Activated CD4-positive, alpha-beta T cell treated with anti-CD3 and anti-CD28 coated beads, Interleukin-2, amount 10 ng/mL, durations not matched to agents 7 days and 5 days (primary cell): ENCODE data around the gene SUDS3. TPM values are rescaled to one million over a fixed set of nuclear protein-coding genes. Genes with fewer than 3 reads are reported as not detected.
"Not testable (repeated sequence)": the region's sequence is repeated elsewhere in the genome, so short reads cannot be mapped to it uniquely, and the experiment has no call there.

Source experiments
- CTCF ChIA-PET: fragments of 350-600 bp; sonication (Branson Sonifier 250); formaldehyde crosslinking; loops from one replicate; lab custom pipeline; 2021; ENCODE audit warnings: antibody characterized with exemption; lab: Charles Lee
- POLR2A ChIA-PET: fragments of 350-600 bp; sonication (Branson Sonifier 250); formaldehyde crosslinking; loops from one replicate; lab custom pipeline; 2021; ENCODE audit warnings: antibody characterized with exemption; lab: Charles Lee
- DNase-seq: peaks from one replicate; pipeline ENCODE4 v3.0.0-alpha.2; 2020
- H3K27ac Mint-ChIP-seq: one replicate; pipeline ENCODE4 v1.8.0; 2021; ENCODE audit warnings: mild to moderate bottlenecking, moderate library complexity, mixed read lengths
- H3K27me3 Mint-ChIP-seq: one replicate; pipeline ENCODE4 v1.8.0; 2021; ENCODE audit warnings: mixed read lengths
- H3K36me3 Mint-ChIP-seq: one replicate; pipeline ENCODE4 v1.8.0; 2021; ENCODE audit warnings: low read depth, mixed read lengths
- H3K4me1 Mint-ChIP-seq: one replicate; pipeline ENCODE4 v1.8.0; 2021; ENCODE audit warnings: mixed read lengths
- H3K4me3 Mint-ChIP-seq: one replicate; pipeline ENCODE4 v1.8.0; 2021; ENCODE audit warnings: mild to moderate bottlenecking, moderate library complexity, mixed read lengths
- H3K9me3 Mint-ChIP-seq: one replicate; pipeline ENCODE4 v1.8.0; 2021; ENCODE audit warnings: mixed read lengths
- total RNA-seq, 2 experiments: library from RNA; stranded (reverse); gene quantifications; one replicate each; pipeline ENCODE4 v1.2.3, GENCODE V29; 2021

The SUDS3 gene
- total RNA-seq, 2 experiments from 2014 or later: 23.8 to 25.4 TPM

- H3K4me1 Mint-ChIP-seq: peaks cover 12% of the 10 kb centered on the region
- H3K36me3 Mint-ChIP-seq: peaks cover 2% of the 10 kb centered on the region
- no peak for DNase-seq
- H3K9me3 Mint-ChIP-seq: no peaks in the 10 kb centered on the region
- ChIA-PET CTCF (no interaction called here), POLR2A (no interaction called here)
- no peak overlapping the region for H3K4me3 Mint-ChIP-seq
- H3K27me3 Mint-ChIP-seq: no peaks in the 10 kb centered on the region
- H3K27ac Mint-ChIP-seq: no peak overlapping the region
Measured at GRCh38 chr12:118345355-118345754, 31.0 kb upstream of the SUDS3 start.

DNA sequence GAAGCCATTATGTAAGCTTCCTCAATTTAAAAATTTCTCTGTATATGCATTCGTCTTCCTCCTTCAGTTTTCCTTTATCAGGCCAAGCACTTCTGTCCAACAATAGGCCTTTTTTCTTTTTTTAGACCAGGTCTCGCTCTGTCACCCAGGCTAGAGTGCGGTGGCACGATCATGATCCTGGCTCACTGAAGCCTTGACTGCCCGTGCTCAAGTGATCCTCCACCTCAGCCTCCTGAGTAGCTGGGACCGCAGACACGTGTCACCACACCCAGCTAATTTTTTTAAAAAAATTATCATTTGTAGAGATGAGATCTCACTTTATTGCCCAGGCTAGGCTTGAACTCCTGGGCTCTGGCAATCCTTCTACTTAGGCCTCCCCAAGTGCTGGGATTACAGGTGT, 29.5 kb upstream of the SUDS3 start:
- ChIA-PET CTCF (interaction anchor here (1.3 to 1.7 kb wide), 2 partner anchors 9 to 11 kb away, joined by 4 to 7 read pairs; no protein-coding TSS in a partner anchor), POLR2A (no interaction called here)
- Mint-ChIP-seq H3K27ac (no peak overlapping the region), H3K4me1 (peaks cover 12% of the 10 kb centered on the region), H3K27me3 (no peaks in the 10 kb centered on the region), H3K9me3 (no peaks in the 10 kb centered on the region), H3K4me3 (no peak overlapping the region), H3K36me3 (peaks cover 2% of the 10 kb centered on the region)
- no peak for DNase-seq

GRCh38 chr12:118347916-118348315, 28.4 kb upstream of the SUDS3 start:
- Mint-ChIP-seq H3K4me1 (peaks cover 10% of the 10 kb centered on the region), H3K36me3 (peaks cover 3% of the 10 kb centered on the region), H3K4me3 (no peak overlapping the region), H3K27me3 (no peaks in the 10 kb centered on the region), H3K9me3 (peaks cover under 1% of the 10 kb centered on the region), H3K27ac (no peak overlapping the region)
- POLR2A ChIA-PET: no interaction called here
- CTCF ChIA-PET: interaction anchor here (0.6 to 2.0 kb wide), 2 partner anchors 14 to 28 kb away, joined by 3 to 6 read pairs; partner anchors contain the start of gene SUDS3
- DNase-seq: no peak

- POLR2A ChIA-PET: no interaction called here
- DNase-seq: no peak
- no peak overlapping the region for H3K27ac Mint-ChIP-seq
- H3K36me3 Mint-ChIP-seq: peaks cover 25% of the 10 kb centered on the region
- peaks cover 22% of the 10 kb centered on the region for H3K4me1 Mint-ChIP-seq
- CTCF ChIA-PET: interaction anchor here (1.1 to 1.6 kb wide), 2 partner anchors 16 to 25 kb away, joined by 3 to 5 read pairs; partner anchors contain the start of gene SUDS3
- H3K27me3 Mint-ChIP-seq: no peaks in the 10 kb centered on the region
- H3K9me3 Mint-ChIP-seq: peaks cover 8% of the 10 kb centered on the region
- H3K4me3 Mint-ChIP-seq: no peak overlapping the region
Measured at GRCh38 chr12:118350908-118351559, 25.3 kb upstream of the SUDS3 start.

DNA sequence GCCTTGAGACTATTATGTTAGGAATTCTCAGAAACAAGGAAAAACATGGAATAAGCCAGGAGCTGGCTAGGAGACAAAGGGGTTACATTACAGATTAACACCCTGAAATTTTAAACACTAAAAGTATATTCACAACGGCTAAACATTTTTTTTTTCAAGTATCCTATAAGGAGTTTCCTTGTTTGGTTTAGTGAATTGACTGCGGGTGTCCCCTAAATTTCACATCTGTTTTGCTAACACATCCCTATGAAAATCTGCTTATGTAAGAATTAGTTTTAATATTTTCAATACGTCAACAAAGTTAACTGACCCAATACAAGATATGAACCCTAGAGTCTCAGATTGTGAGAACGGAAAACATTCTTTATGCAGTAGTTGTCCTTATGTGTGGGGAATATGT, 22.6 kb upstream of the SUDS3 start:
- peaks cover 35% of the 10 kb centered on the region for H3K4me1 Mint-ChIP-seq

DNA sequence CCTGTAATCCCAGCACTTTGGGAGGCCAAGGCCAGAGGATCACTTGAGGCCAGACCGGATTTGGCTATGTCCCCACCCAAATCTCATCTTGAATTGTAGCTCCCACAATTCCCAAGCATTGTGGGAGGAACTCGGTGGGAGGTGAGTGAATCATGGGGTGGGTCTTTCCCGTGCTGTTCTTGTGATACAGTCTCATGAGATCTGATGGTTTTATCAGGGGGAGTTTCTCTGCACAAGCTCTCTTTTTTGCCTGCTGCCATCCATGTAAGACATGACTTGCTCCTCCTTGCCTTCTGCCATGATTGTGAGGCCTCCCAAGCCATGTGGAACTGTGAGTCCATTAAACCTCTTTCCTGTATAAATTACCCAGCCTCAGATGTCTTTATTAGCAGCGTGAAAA, 21.9 kb upstream of the SUDS3 start:
- POLR2A ChIA-PET, H3K27ac Mint-ChIP-seq, H3K9me3 Mint-ChIP-seq, H3K4me3 Mint-ChIP-seq, H3K27me3 Mint-ChIP-seq, DNase-seq: not testable (repeated sequence)
- H3K4me1 Mint-ChIP-seq: peaks cover 35% of the 10 kb centered on the region
- CTCF ChIA-PET: interaction anchor here (2.5 kb wide), 1 partner anchor 22 kb away, joined by 12 read pairs; the partner anchor contains the start of gene SUDS3
- H3K36me3 Mint-ChIP-seq: peaks cover 23% of the 10 kb centered on the region

More for the DNA sequence above, 22.6 kb upstream of the SUDS3 start:
- peaks cover 8% of the 10 kb centered on the region for H3K9me3 Mint-ChIP-seq
- POLR2A ChIA-PET: no interaction called here
- DNase-seq: no peak
- H3K27ac Mint-ChIP-seq: no peak overlapping the region
- H3K4me3 Mint-ChIP-seq: no peak overlapping the region
- CTCF ChIA-PET: interaction anchor here (2.5 kb wide), 1 partner anchor 23 kb away, joined by 12 read pairs; the partner anchor contains the start of gene SUDS3
- no peaks in the 10 kb centered on the region for H3K27me3 Mint-ChIP-seq
- H3K36me3 Mint-ChIP-seq: peaks cover 23% of the 10 kb centered on the region

DNA sequence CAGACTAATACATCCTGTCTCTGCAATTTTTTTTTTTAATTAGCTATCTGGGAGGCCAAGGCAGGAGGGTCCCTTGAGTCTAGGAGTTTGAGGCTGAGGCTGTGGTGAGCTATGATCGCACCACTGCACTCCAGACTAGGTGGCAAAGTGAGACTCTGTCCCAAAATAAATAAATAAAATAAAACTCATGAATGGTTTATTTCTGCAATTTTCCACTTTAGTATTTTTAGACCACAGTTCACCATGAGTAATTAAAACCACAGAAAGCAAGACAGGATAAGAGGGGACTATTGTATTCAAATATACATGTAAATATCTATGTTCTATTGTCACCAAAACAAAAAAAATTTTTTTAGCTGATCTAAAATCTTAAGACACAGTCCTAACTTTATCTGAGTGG, 21.5 kb upstream of the SUDS3 start:
- POLR2A ChIA-PET: interaction anchor here (0.6 kb wide), 1 partner anchor 45 kb away, joined by 3 read pairs; no protein-coding TSS in a partner anchor
- peaks cover 24% of the 10 kb centered on the region for H3K36me3 Mint-ChIP-seq
- H3K27me3 Mint-ChIP-seq: no peaks in the 10 kb centered on the region
- peaks cover 8% of the 10 kb centered on the region for H3K9me3 Mint-ChIP-seq
- no peak for DNase-seq
- H3K4me1 Mint-ChIP-seq: peaks cover 39% of the 10 kb centered on the region
- CTCF ChIA-PET: interaction anchor here (1.6 to 6.1 kb wide), 3 partner anchors 8 to 22 kb away, joined by 4 to 59 read pairs (median 12); partner anchors contain the start of gene SUDS3
- H3K4me3 Mint-ChIP-seq: no peak overlapping the region
- no peak overlapping the region for H3K27ac Mint-ChIP-seq

DNA sequence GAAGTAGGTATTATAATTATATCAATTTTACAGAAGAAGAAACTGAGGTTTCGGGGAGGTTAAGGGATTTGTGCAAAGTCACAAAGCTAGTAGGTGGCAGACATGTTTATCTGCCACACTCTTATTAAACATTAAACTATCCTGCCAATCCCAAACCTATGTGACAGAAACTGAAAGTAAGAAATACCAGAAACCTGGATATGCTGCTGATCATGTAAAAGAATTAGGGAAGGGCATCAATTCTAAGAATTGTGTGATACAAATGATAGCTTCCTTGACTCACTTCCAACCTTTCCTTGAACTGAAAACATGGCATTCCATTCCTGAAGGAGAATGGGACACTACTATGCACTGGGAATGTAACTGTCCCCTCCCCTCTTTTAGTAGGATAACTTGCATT, 20.5 kb upstream of the SUDS3 start:
- peaks cover 24% of the 10 kb centered on the region for H3K36me3 Mint-ChIP-seq
- no peak for DNase-seq
- H3K4me3 Mint-ChIP-seq: no peak overlapping the region
- H3K4me1 Mint-ChIP-seq: peaks cover 45% of the 10 kb centered on the region
- CTCF ChIA-PET: interaction anchor here (1.6 to 6.1 kb wide), 2 partner anchors 9 to 21 kb away, joined by 4 to 59 read pairs; partner anchors contain the start of gene SUDS3
- no peaks in the 10 kb centered on the region for H3K27me3 Mint-ChIP-seq
- no peak overlapping the region for H3K27ac Mint-ChIP-seq
- POLR2A ChIA-PET: no interaction called here
- peaks cover 8% of the 10 kb centered on the region for H3K9me3 Mint-ChIP-seq

GRCh38 chr12:118356809-118357256, 19.5 kb upstream of the SUDS3 start:
- Mint-ChIP-seq H3K36me3 (peaks cover 24% of the 10 kb centered on the region), H3K4me1 (peaks cover 45% of the 10 kb centered on the region), H3K27ac (peak overlapping the region; percentile 37), H3K9me3 (peaks cover 8% of the 10 kb centered on the region), H3K27me3 (no peaks in the 10 kb centered on the region), H3K4me3 (peak overlapping the region; percentile 14)
- ChIA-PET POLR2A (interaction anchor here (0.6 to 1.5 kb wide), 2 partner anchors 19 to 1936 kb away, joined by 4 read pairs; partner anchors contain the start of genes RNU4-1 and SUDS3), CTCF (interaction anchor here (0.6 to 6.1 kb wide), 5 partner anchors 10 to 1321 kb away, joined by 3 to 59 read pairs (median 3); partner anchors contain the start of gene SUDS3)
- no peak for DNase-seq

- Mint-ChIP-seq H3K27me3 (no peaks in the 10 kb centered on the region), H3K4me1 (peaks cover 45% of the 10 kb centered on the region), H3K4me3 (peak overlapping the region; percentile 94), H3K27ac (peak overlapping the region; percentile 91), H3K9me3 (peaks cover 8% of the 10 kb centered on the region), H3K36me3 (peaks cover 24% of the 10 kb centered on the region)
- POLR2A ChIA-PET: interaction anchor here (0.6 to 1.5 kb wide), 2 partner anchors 19 to 1936 kb away, joined by 4 read pairs; partner anchors contain the start of genes RNU4-1 and SUDS3
- DNase-seq: peak; percentile 54
- CTCF ChIA-PET: interaction anchor here (0.7 to 6.1 kb wide), 6 partner anchors 11 to 141 kb away, joined by 3 to 59 read pairs (median 4); partner anchors contain the start of genes SUDS3 and TAOK3
Measured at GRCh38 chr12:118357257-118358007, 18.9 kb upstream of the SUDS3 start.

DNA sequence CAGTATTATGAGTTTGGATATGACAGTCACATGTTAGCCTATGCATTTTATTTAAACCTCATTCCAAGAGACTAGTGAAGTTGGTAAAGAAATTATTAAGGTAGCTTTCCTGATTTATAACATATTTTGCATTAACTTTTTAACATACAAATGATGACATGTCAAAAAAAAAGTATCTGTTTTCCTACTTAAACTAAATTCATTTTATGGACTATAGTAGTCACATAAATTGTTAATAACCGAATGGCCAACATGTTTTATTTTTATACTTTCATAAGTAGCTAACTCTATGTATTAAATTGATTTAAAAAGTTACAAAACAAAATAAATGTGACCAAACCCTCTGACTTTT, 18.4 kb upstream of the SUDS3 start:
- H3K36me3 Mint-ChIP-seq: peaks cover 23% of the 10 kb centered on the region
- H3K4me3 Mint-ChIP-seq: peak overlapping the region; percentile 94
- peak overlapping the region; percentile 91 for H3K27ac Mint-ChIP-seq
- CTCF ChIA-PET: interaction anchor here (1.0 to 6.1 kb wide), 5 partner anchors 11 to 59 kb away, joined by 3 to 59 read pairs (median 5); partner anchors contain the start of genes SUDS3 and TAOK3
- peaks cover 44% of the 10 kb centered on the region for H3K4me1 Mint-ChIP-seq
- no peaks in the 10 kb centered on the region for H3K27me3 Mint-ChIP-seq
- POLR2A ChIA-PET: interaction anchor here (1.5 kb wide), 1 partner anchor 18 kb away, joined by 4 read pairs; the partner anchor contains the start of gene SUDS3
- DNase-seq: no peak
- H3K9me3 Mint-ChIP-seq: peaks cover 7% of the 10 kb centered on the region
